Activated CD8-positive, alpha-beta memory T cell treated with anti-CD3 and anti-CD28 coated beads for 4 hours (primary cell): ENCODE data around the gene ADCY5.
"Not testable (repeated sequence)": the region's sequence is repeated elsewhere in the genome, so short reads cannot be mapped to it uniquely, and the experiment has no call there.

ENCODE experiments used
- DNase-seq, 2 donors: peaks; one replicate each; pipeline ENCODE4 v3.0.0-alpha.2; 2020; ENCODE audit warnings: low read depth in 2 of 2

The ADCY5 gene

GRCh38 chr3:123261666-123262065 is 187.2 kb downstream of the ADCY5 start:
- DNase-seq: no peak

- no peak for DNase-seq
Observed at GRCh38 chr3:123258811-123259420, 190.0 kb downstream of the ADCY5 start.

GRCh38 chr3:123258359-123258758 is 190.5 kb downstream of the ADCY5 start:
- no peak for DNase-seq

GRCh38 chr3:123256256-123256655 is 192.6 kb downstream of the ADCY5 start:
- DNase-seq: no peak

- no peak for DNase-seq
Observed at GRCh38 chr3:123246866-123247265, 202.0 kb downstream of the ADCY5 start.

- no peak for DNase-seq
Observed at GRCh38 chr3:123244128-123244527, 204.8 kb downstream of the ADCY5 start.

- no peak for DNase-seq
Observed at GRCh38 chr3:123239756-123240155, 209.1 kb downstream of the ADCY5 start.

- DNase-seq: not testable (repeated sequence)
Observed at GRCh38 chr3:123239186-123239585, 209.7 kb downstream of the ADCY5 start.

DNA sequence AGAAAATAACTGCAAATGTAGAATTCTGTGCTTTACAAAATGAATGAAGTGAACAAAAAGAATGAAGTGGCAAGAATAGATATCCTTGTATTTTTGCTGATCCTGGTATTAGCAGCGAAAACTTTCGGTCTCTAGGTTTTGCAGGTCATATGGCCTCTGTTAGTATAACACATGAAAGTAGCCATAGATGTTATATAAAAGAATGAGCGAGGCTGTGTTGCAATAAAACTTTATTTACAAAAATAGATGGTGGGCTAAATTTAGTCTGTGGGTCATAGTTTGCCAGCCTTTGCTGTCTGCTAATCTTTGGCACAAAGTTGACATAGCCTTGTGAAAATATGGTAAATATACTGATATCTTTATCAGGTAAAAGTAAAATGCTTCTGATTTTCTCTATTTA is 212.0 kb downstream of the ADCY5 start:
- DNase-seq: no peak
